H1 (cell line): ENCODE data around the gene YEATS4. TPM values are rescaled to one million over a fixed set of nuclear protein-coding genes. Genes with fewer than 3 reads are reported as not detected.

ENCODE experiments used
- BRCA1 ChIP-seq: IDR thresholded peaks from 2 replicates; pipeline ENCODE4 v1.6.1; 2012; ENCODE audit warnings: low read depth, low read length, improper control_type of control experiment
- CBX5 ChIP-seq: fragments of 300-800, 300-1000 bp; sonication (generic); IDR thresholded peaks from 2 replicates; pipeline ENCODE4 v1.7.1; 2016; ENCODE audit warnings: antibody characterized with exemption, low read length, low read depth
- EP300 ChIP-seq, 2 experiments: IDR thresholded peaks; 1 replicate in 1 of 2; 2 replicates in 1 of 2; pipeline ENCODE4 v1.6.1; 2011 to 2012; ENCODE audit warnings: low read depth in 2 of 2, low read length in 2 of 2, mild to moderate bottlenecking in 2 of 2, borderline replicate concordance in 1 of 2, inconsistent platforms in 1 of 2, moderate library complexity in 1 of 2
- GTF2F1 ChIP-seq: IDR thresholded peaks from 2 replicates; pipeline ENCODE4 v1.6.1; 2012; ENCODE audit warnings: low read depth, low read length, improper control_type of control experiment, borderline replicate concordance
- HDAC2 ChIP-seq, 2 experiments: fragments of 300-600 bp in 1 of 2; sonication (generic) in 1 of 2; IDR thresholded peaks; 2 replicates each; pipeline ENCODE4 v1.6.1; 2011 to 2012; ENCODE audit warnings: low read depth in 2 of 2, low read length in 2 of 2, mild to moderate bottlenecking in 2 of 2, moderate library complexity in 2 of 2, borderline replicate concordance in 1 of 2, inconsistent platforms in 1 of 2
- JUND ChIP-seq: IDR thresholded peaks from 2 replicates; pipeline ENCODE4 v1.6.1; 2011; ENCODE audit warnings: mild to moderate bottlenecking, improper control_type of control experiment, low read length
- KDM1A ChIP-seq: fragments of 200-600, 300-600 bp; sonication (generic); IDR thresholded peaks from 2 replicates; pipeline ENCODE4 v1.7.1; 2016; ENCODE audit warnings: mild to moderate bottlenecking, low read length, borderline replicate concordance
- NANOG ChIP-seq: IDR thresholded peaks from 2 replicates; pipeline ENCODE4 v1.6.1; 2011; ENCODE audit warnings: low read length, low read depth, mild to moderate bottlenecking, inconsistent platforms; ENCODE audit not compliant: insufficient read depth, poor library complexity, severe bottlenecking
- PHF8 ChIP-seq: fragments of 200-600 bp; sonication (generic); conservative IDR thresholded peaks from 2 replicates; pipeline ENCODE4 v1.7.1; 2012; ENCODE audit warnings: low read depth, mild to moderate bottlenecking, inconsistent platforms, low read length, moderate library complexity
- POU5F1 ChIP-seq: IDR thresholded peaks from 2 replicates; pipeline ENCODE4 v1.6.1; 2011; ENCODE audit warnings: low read depth, mild to moderate bottlenecking, low read length, moderate library complexity
- RNF2 ChIP-seq: fragments of 200-900, 300-1000 bp; sonication (generic); IDR thresholded peaks from 2 replicates; pipeline ENCODE4 v1.7.1; 2016; ENCODE audit warnings: borderline replicate concordance, low read depth, mild to moderate bottlenecking, antibody characterized with exemption, low read length; ENCODE audit not compliant: poor library complexity, severe bottlenecking; ENCODE audit errors: missing control alignments
- RXRA ChIP-seq: IDR thresholded peaks from 2 replicates; pipeline ENCODE4 v1.6.1; 2011; ENCODE audit warnings: low read depth, mild to moderate bottlenecking, low read length, moderate library complexity; ENCODE audit not compliant: insufficient read depth
- SIN3A ChIP-seq, 2 experiments: IDR thresholded peaks in 1 of 2; conservative IDR thresholded peaks in 1 of 2; 2 replicates each; pipeline ENCODE4 v1.6.1; 2011 to 2012; ENCODE audit warnings: low read length in 2 of 2, improper control_type of control experiment in 1 of 2, low read depth in 1 of 2, mild to moderate bottlenecking in 1 of 2
- SIX5 ChIP-seq: IDR thresholded peaks from 2 replicates; pipeline ENCODE4 v1.6.1; 2011; ENCODE audit warnings: mild to moderate bottlenecking, low read depth, low read length
- TAF1 ChIP-seq: IDR thresholded peaks from 2 replicates; pipeline ENCODE4 v1.6.1; 2011; ENCODE audit warnings: mild to moderate bottlenecking, low read depth, low read length
- TBP ChIP-seq: IDR thresholded peaks from 2 replicates; pipeline ENCODE4 v1.6.1; 2011; ENCODE audit warnings: low read depth, low read length, improper control_type of control experiment
- polyA plus RNA-seq, 7 experiments: library from polyadenylated mRNA; depleted of rRNA in 3 of 7; stranded (reverse) in 5 of 7; unstranded in 2 of 7; fragments of >200 nt in 5 of 7; fragments of 200-250 nt in 2 of 7; gene quantifications; 1 replicate in 5 of 7; 2 replicates in 1 of 7; 4 replicates in 1 of 7; pipeline versions ENCODE4 v1.2.1 to v1.2.3, GENCODE V29; 2011 to 2013; ENCODE audit warnings: missing spikeins in 2 of 7, mixed read lengths in 2 of 7
- total RNA-seq: library from RNA; stranded (reverse); fragmentation: NEBNext Ultra II Directional; extraction: Animal tissue kit (Norgen Biotek cat#: 25700); gene quantifications from 2 replicates; pipeline ENCODE4 v1.2.1, GENCODE V29; 2021
- TF ChIP-seq, protein P1 (sequence below), 3 experiments: IDR thresholded peaks; 1 replicate in 2 of 3; 2 replicates in 1 of 3; pipeline versions ENCODE4 v1.5.1 to v1.6.1; 2011; ENCODE audit warnings: low read length in 3 of 3, mild to moderate bottlenecking in 3 of 3, inconsistent platforms in 2 of 3, low read depth in 1 of 3, moderate library complexity in 1 of 3; ENCODE audit not compliant: insufficient read depth in 1 of 3; ENCODE audit errors: control extremely low read depth in 1 of 3
- TF ChIP-seq, protein P2 (sequence below): IDR thresholded peaks from 2 replicates; pipeline ENCODE4 v1.6.1; 2012; ENCODE audit warnings: inconsistent platforms

Gene YEATS4
- total and polyA plus RNA-seq, 2 of the 8 experiments (the other 6 are each of a cell fraction or from before 2014, with no cell fraction given), result 25.7 to 32.5 TPM

DNA sequence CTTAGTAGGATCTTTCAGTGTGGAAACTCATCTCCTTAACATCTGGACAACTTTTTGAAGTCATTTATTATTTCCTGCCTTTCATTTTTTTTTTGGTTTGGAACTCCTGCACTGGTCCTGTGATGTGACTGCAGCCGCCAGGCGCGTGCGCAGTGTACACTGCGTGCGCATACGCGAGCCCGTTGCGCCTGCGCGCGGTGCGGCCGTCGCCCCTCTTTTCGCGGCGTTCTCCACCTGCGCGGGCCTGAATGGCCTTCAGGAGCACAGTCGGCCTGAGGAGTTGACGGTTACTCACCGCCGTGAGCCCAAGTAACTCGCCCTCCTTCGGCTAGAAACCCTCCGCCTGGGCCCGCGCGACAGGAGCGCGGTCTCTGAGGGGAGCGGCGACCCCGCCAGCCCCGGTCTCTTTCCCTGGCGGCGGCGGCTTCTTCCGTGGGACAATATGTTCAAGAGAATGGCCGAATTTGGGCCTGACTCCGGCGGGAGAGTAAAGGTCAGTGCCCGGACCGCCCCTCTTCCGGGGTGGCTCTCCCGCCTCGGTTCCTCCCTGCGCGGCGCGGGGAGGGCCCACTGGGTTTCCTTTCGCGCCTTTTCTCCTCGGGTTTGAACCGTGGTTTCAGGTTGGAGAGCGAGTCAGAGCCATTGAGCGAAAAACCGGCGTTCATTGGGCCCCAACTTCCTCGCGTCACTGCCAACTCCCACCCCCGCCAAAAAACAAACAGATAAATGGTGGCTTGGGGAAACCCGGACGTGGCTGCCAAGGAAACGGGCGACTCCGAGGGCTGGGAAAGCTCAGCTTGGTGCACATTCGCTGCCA is at the start of gene YEATS4 (continued):
- TF ChIP-seq GTF2F1, result no peak; the same call in 1 of the 2 replicates
- TF ChIP-seq SIN3A (conservative IDR thresholded peaks at IDR 0.05 in 1 of 2, IDR thresholded peaks at IDR 0.05 in 1 of 2; ENCODE audit: low read depth in 1 of 2, low read length in 2 of 2), result peak; percentile 14 to 62; a peak in 1 of 4 replicates
- no peak for TF ChIP-seq RXRA
- TF ChIP-seq TBP, result peak; percentile 84
- TF ChIP-seq TAF1, result peak; percentile 84
- TF ChIP-seq RNF2, result no peak
- TF ChIP-seq, protein P1, sequence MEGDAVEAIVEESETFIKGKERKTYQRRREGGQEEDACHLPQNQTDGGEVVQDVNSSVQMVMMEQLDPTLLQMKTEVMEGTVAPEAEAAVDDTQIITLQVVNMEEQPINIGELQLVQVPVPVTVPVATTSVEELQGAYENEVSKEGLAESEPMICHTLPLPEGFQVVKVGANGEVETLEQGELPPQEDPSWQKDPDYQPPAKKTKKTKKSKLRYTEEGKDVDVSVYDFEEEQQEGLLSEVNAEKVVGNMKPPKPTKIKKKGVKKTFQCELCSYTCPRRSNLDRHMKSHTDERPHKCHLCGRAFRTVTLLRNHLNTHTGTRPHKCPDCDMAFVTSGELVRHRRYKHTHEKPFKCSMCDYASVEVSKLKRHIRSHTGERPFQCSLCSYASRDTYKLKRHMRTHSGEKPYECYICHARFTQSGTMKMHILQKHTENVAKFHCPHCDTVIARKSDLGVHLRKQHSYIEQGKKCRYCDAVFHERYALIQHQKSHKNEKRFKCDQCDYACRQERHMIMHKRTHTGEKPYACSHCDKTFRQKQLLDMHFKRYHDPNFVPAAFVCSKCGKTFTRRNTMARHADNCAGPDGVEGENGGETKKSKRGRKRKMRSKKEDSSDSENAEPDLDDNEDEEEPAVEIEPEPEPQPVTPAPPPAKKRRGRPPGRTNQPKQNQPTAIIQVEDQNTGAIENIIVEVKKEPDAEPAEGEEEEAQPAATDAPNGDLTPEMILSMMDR (IDR thresholded peaks at IDR 0.05; ENCODE audit: control extremely low read depth in 1 of 3, insufficient read depth in 1 of 3, low read depth in 1 of 3, low read length in 3 of 3), result no peak
- no peak for TF ChIP-seq POU5F1
- no peak for TF ChIP-seq NANOG
- TF ChIP-seq SIX5, result no peak
- TF ChIP-seq HDAC2 (IDR thresholded peaks at IDR 0.05; ENCODE audit: borderline replicate concordance in 1 of 2, low read depth in 2 of 2, low read length in 2 of 2), result 0 out of 4 replicates have a peak, but pooled peaks of 1 of the 2 experiments have one; percentile 31
- no peak for TF ChIP-seq KDM1A
- no peak for TF ChIP-seq JUND
- no peak for TF ChIP-seq CBX5
- peak; percentile 97 for TF ChIP-seq PHF8
- TF ChIP-seq EP300 (IDR thresholded peaks at IDR 0.05; ENCODE audit: borderline replicate concordance in 1 of 2, low read depth in 2 of 2, low read length in 2 of 2), result no peak
- TF ChIP-seq, protein P2, sequence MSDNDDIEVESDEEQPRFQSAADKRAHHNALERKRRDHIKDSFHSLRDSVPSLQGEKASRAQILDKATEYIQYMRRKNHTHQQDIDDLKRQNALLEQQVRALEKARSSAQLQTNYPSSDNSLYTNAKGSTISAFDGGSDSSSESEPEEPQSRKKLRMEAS, result peak; percentile 92
- no peak for TF ChIP-seq BRCA1
